Motor neuron (in vitro differentiated cells): ENCODE results near the gene SMIM20. TPM values are rescaled to one million over a fixed set of nuclear protein-coding genes. Genes with fewer than 3 reads are reported as not detected.

Experiments used
- ATAC-seq, 8 experiments: fragments of 200-7000 bp; cut with Tn5 transposase; replicated peaks in 6 of 8; 2 replicates each; pipeline ENCODE4 v1.8.0; 2021; ENCODE audit warnings: mild to moderate bottlenecking in 8 of 8, moderate library complexity in 8 of 8
- H3K27ac ChIP-seq, 2 donors: fragments of 250-450 bp; sonication (Bioruptor Pico); 2 replicates each; pipeline ENCODE4 v1.9.0; 2021; ENCODE audit warnings: antibody characterized with exemption in 2 of 2, mild to moderate bottlenecking in 2 of 2, moderate library complexity in 1 of 2
- H3K4me1 ChIP-seq, 2 donors: fragments of 250-450 bp; sonication (Bioruptor Pico); replicated peaks in 1 of 2; 2 replicates each; pipeline ENCODE4 v1.6.1; 2021; ENCODE audit warnings: antibody characterized with exemption in 2 of 2, mild to moderate bottlenecking in 2 of 2, moderate library complexity in 1 of 2
- H3K4me3 ChIP-seq, 5 donors: fragments of 250-450 bp; sonication (Bioruptor Pico); 2 replicates each; pipeline ENCODE4 v1.9.0; 2021; ENCODE audit warnings: antibody characterized with exemption in 5 of 5, mild to moderate bottlenecking in 5 of 5, moderate library complexity in 4 of 5
- WGBS, 10 experiments: fragments of 450-650 bp; shearing (Covaris generic); methylation state at CpG; one replicate each; pipeline ENCODE4 v1.0.0; 2022; 5-methylcytosine and 5-hydroxymethylcytosine counted together
- in situ Hi-C, 9 experiments: fragments of 400-800 bp; cut with MboI; loops; one replicate each; pipeline ENCODE4 v1.15.0; 2021; ENCODE audit warnings: low sequenced_read_pairs in 9 of 9, low pct_unique_long_range_greater_than_20kb in 2 of 9; ENCODE audit not compliant: unreplicated experiment in 9 of 9
- total RNA-seq, 8 experiments: library from RNA; unstranded; fragments of 300-600 nt; gene quantifications; 2 replicates each; pipeline versions ENCODE4 v1.2.3 to v1.2.4, GENCODE V29; 2022

SMIM20 gene
- total RNA-seq, 8 experiments from 2014 or later = 26.8 to 62.5 (median 34.5) TPM

DNA sequence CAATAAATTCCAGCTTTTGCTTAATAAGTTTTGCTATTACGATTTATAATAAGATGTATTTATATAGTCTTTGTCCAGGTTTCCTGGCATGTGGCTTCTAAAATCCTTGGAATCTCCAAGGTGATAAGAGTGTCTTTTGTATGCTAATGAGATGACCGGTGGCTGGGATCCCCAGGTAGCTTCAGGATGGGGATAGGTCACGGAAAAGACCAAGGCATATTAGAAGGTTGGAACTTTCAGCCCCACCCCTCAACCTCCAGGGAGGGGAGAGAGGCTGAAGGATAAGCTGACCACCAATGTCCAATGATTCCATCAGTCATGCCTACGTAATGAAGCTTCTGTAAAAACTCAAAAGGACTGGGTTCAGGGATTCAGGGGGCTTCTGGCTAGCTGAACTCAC lies 41.7 kb downstream of the SMIM20 start:
- 33 to 90% (median 61%) methylated on average over 2 to 4 of the region's 4 CpGs; no CpG with 5 or more reads in 2 of the 10 experiments for WGBS, 10 experiments
- Histone ChIP-seq H3K27ac (no peak overlapping the region), H3K4me3 (no peak overlapping the region), H3K4me1 (peaks cover 11 to 17% of the 10 kb centered on the region in 2 donors)
- no peak for ATAC-seq
- in situ Hi-C loops = no loop called here

DNA sequence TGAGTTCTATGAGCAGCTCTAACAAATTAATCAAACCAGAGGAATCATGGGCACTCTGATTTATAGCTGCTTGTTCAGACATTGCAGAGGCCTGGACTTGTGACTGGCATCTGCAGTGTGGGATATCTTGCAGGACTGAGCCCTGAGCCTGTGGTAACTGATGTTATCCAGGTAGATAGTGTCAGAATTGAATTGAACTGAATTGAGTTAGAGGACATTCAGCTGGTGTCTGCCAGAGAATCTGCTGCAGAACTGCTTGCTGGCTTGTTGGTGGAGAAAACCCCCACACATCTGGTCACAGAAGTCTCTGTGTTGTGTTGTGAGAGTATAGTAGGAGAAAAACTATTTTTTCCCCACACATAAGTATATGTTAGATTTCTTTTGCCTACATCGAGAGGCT lies 42.2 kb downstream of the SMIM20 start:
- WGBS, 10 experiments = 0 to 100% (median 100%) methylated on average over 1 of the region's 1 CpG; no CpG with 5 or more reads in 6 of the 10 experiments
- in situ Hi-C loops = no loop called here
- no peak for ATAC-seq
- Histone ChIP-seq H3K4me3 (no peak overlapping the region), H3K4me1 (peaks cover 6 to 12% of the 10 kb centered on the region in 2 donors), H3K27ac (no peak overlapping the region)

DNA sequence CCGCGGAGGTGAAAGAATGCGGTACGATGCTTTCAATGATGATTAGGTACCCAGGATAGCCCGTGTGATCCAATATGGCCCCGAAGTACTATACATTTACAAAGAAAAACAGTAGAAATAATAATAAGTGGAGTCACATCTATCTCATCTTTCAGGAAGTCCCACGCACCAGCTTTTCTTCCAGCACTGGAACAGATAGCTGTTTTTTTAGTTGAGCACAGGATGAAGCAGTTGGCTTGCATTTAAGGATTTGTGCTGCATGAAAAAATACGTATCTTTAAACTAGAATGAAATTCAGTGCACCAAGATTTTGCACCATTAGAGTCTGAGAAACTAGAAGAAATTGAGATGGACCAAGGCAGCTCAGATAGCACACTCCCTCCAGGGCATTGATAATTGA lies 44.1 kb downstream of the SMIM20 start:
- in situ Hi-C loops = no loop called here
- no peak for ATAC-seq
- 54 to 100% (median 90%) methylated on average over 3 to 8 of the region's 8 CpGs for WGBS, 10 experiments
- no peak overlapping the region for H3K4me3 ChIP-seq
- peaks cover 0 to 6% of the 10 kb centered on the region in 2 donors for H3K4me1 ChIP-seq
- no peak overlapping the region for H3K27ac ChIP-seq

DNA sequence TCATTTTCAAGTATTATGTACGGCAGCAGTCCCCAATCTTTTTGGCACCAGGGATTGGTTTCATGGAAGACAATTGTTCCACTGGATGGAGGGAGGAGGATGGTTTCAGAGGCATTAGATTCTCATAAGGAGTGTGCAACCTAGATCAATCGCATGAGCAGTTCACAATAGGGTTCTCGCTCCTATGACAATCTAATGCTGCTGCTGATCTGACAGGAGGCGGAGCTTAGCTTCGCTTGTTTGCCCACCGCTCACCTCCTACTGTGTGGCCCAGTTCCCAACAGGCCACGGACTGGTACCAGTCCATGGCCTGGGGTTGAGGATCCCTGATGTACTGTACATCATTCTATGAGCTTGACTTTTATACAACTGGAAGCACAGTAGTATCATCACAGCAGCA lies 48.4 kb downstream of the SMIM20 start:
- ATAC-seq = no peak
- Histone ChIP-seq H3K27ac (no peak overlapping the region), H3K4me1 (peaks cover 0 to 10% of the 10 kb centered on the region in 2 donors), H3K4me3 (no peak overlapping the region)
- in situ Hi-C loops = no loop called here
- WGBS, 10 experiments = 61 to 100% (median 88%) methylated on average over 1 to 7 of the region's 7 CpGs; no CpG with 5 or more reads in 3 of the 10 experiments

DNA sequence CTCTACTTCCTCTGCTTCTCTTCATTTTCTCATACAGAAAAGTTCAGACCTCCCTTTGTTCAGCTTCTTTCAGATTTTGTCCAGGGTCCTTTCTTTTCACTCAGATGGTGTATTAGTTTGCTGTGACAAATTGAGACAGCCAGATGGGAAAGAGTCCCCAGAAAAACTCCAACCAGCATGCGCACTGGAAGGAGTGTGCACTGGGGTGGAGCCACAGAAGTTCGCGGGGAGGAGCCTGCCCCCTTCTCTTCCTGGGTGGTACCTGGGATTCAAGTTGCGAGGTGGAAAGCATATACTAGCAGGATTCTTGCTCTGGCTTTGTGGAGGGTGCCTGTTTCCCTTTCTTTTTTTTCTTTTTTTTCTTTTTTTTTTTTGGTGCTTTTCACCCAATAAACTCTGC lies 51.6 kb downstream of the SMIM20 start:
- Histone ChIP-seq H3K4me3 (no peak overlapping the region), H3K27ac (no peak overlapping the region), H3K4me1 (peaks cover 7 to 18% of the 10 kb centered on the region in 2 donors)
- in situ Hi-C loops = no loop called here
- no peak for ATAC-seq
- 43 to 100% (median 82%) methylated on average over 1 to 4 of the region's 4 CpGs; no CpG with 5 or more reads in 2 of the 10 experiments for WGBS, 10 experiments

DNA sequence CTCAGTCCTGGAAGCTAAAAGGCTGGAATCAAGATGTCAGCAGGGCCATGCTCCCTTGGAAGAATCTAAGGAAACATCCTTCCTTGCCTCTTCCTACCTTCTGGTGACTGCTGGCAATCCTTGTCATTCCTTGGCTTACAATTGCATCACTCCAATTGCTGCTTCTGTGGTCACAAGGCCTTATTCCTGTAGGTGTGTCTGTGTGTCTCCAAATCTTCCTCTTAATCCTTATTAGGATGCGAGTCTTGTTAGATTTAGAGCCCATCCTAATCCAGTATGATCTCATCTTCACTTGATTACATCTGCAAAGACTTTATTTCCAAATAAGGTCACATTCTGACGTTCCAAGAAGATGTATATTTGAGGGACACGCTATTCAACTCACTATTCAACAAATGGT lies 52.2 kb downstream of the SMIM20 start:
- WGBS, 10 experiments = 0 to 100% (median 80%) methylated on average over 1 to 3 of the region's 3 CpGs; no CpG with 5 or more reads in 1 of the 10 experiments
- peak in 4 of 8 experiments; percentile 39 to 92 (median 68) for ATAC-seq
- no peak overlapping the region for H3K4me3 ChIP-seq
- no peak overlapping the region for H3K27ac ChIP-seq
- H3K4me1 ChIP-seq = peaks cover 7 to 18% of the 10 kb centered on the region in 2 donors
- in situ Hi-C loops = no loop called here

DNA sequence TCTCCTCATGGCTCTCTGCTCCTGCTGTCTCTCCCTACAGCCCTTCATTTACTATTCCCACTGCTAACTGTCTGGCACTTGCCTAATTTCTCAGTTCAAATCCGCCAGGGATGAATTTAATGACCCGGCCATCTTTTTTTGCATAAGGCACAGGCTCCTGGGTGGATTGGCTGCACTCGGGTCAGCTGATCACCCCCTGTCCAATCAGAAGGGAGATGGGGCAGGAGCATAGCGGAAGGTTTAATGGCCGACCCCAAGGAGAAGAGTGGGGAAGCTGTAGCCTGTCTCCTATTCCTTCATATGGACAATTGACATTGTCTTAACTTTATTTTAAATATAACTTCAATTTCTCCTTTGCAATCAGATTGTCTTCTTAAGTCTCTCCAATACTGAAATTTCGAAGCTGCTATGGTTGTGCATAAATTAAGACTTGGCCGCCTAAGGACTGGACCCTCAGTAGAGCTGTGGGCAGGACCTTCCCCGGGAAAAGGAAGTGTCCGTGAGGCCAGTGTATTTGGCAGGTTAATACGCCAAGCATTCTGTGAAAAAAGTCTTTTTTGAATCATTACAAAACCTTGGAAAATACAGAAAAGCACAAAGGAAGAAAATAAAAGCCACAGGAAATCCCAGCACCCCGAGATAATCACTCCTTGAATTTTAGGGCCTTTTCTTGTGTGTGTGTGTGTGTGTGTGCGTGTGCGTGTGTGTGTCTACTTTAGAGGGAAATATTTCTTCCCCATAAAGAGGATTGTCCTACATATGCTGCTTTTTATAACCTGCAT lies 55.5 kb downstream of the SMIM20 start:
- in situ Hi-C loops = no loop called here
- no peak for ATAC-seq

DNA sequence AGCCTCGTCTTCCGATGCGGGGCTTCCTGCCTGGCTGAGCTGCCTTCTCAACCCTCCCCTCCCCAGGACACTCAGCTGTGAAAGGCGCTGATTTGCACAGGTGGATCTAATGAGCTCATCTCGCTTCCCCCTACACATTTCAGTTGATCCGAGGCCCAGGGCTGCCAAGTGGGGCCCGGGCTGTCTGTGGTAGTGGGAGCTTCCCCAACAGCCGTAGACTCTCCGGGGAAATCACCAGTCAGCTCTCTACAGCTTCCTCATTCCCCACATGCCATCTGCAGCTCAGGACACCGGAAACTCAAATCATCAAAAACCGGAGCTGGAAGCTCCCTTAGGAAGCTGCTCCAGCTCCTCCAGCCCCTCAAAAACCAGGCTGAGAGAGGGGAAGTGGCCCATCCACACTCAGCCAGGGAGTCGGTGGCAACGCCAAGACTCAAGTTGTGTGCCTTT lies 56.2 kb downstream of the SMIM20 start:
- ATAC-seq = peak in 5 of 8 experiments; percentile 56 to 89 (median 82)
- 60 to 100% (median 81%) methylated on average over 1 to 7 of the region's 13 CpGs; no CpG with 5 or more reads in 4 of the 10 experiments for WGBS, 10 experiments
- Histone ChIP-seq H3K4me1 (peaks cover 14 to 24% of the 10 kb centered on the region in 2 donors), H3K27ac (no peak overlapping the region), H3K4me3 (no peak overlapping the region)
- in situ Hi-C loops = no loop called here

More for the DNA sequence above, 55.5 kb downstream of the SMIM20 start:
- no peak overlapping the region for H3K27ac ChIP-seq
- no peak overlapping the region for H3K4me3 ChIP-seq
- WGBS, 10 experiments = 69 to 90% (median 77%) methylated on average over 5 to 13 of the region's 13 CpGs; no CpG with 5 or more reads in 1 of the 10 experiments
- H3K4me1 ChIP-seq = peaks cover 8 to 23% of the 10 kb centered on the region in 2 donors

DNA sequence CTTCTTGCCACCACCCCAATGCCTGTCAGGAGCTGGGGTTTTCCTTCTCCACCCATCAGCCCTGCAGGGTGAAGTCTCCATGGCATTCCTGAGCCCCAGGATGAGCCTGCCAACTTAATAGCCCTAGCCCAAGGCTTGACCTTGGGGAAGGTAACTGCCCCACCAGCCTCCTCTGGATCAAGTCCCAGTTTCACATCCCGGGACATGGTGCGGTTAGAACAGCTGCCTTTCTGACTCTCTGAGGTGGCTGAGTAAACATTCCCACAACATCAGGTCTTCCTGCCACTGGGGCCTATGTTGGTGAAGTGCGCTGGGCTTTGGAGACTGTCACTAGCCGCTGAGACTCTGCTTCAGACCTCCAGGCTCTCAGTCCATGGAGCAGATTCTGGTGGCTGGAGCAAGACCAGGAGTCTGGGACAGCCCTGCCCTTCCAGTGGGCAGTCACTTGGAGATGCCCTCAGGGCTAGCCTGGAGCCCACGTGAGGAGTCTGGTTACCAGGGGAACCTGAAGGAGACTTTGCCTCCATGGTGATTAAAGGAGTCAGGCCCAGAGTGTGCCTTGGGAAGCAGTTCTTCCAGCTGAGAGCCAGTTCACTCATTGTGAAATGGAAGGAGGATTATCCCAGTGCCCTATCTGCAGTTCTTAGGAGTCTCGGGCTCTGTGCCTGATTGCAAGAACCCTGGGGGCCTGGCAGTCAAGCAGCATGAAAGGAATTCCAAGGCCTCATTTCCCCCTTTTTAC lies 56.8 kb downstream of the SMIM20 start:
- 60 to 100% (median 94%) methylated on average over 1 to 5 of the region's 6 CpGs; no CpG with 5 or more reads in 5 of the 10 experiments for WGBS, 10 experiments
- Histone ChIP-seq H3K27ac (no peak overlapping the region), H3K4me3 (no peak overlapping the region), H3K4me1 (peaks cover 14 to 22% of the 10 kb centered on the region in 2 donors)
- in situ Hi-C loops = no loop called here
- ATAC-seq = peak in 6 of 8 experiments; percentile 31 to 85 (median 54)

DNA sequence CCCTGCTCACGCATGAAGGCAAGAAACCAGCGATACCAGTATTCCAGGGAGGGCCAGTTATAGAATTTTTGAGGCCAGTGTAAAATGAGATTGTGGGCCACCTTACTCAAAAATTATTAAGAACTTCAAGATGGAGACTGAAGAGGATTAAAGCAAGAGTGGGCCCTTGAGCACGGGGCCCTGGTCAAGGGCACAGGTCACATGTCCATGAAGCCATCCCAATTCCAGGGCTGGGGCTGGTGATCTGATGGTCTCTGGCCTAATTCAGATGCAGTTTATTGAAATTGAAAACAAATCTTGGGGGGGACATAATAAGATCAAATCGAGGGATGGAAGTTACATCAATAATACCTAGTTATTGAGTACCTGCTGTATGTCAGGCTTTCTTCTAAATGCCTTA lies 58.3 kb downstream of the SMIM20 start:
- no peak for ATAC-seq
- in situ Hi-C loops = no loop called here
- H3K27ac ChIP-seq = no peak overlapping the region

DNA sequence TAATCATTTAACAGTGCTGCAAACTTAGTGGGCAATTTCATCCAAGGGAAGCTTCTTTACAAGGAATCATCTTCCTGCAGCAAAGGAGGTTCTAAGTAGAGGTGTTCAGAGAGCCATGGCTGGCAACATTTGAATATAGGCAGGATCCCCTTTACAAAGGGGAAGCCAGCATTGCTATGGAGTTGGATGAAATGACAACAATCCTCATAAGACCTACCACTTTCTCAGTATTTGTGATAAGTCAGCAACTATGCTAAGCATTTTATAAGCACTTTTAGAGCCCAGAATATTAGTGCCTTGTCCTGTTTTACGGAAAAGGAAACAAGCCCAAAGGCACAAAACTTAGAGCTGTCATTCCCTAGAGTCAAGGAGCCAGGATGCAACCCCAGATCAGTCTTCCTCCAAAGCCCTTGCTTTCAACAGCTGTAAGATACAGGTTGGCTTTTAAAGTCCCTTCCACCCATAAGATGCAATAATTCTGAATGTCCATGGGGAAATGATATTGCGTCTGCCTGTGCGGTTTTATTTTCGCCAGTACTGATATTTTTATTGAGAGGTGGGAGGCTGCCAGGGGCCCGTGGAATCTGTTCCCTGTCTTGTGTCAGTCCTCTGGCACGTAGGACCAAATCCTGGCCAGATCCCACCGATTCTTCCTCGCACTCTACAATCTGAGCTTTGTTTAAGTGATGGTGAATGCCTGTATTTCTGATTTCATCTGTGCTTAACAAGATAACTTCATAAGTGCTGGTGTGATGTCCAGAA lies 59.1 kb downstream of the SMIM20 start:
- in situ Hi-C loops = no loop called here
- Histone ChIP-seq H3K27ac (no peak overlapping the region), H3K4me3 (no peak overlapping the region), H3K4me1 (peaks cover 19 to 25% of the 10 kb centered on the region in 2 donors)
- 18 to 100% (median 91%) methylated on average over 1 to 7 of the region's 8 CpGs; no CpG with 5 or more reads in 1 of the 10 experiments for WGBS, 10 experiments
- ATAC-seq = no peak

More for the DNA sequence above, 58.3 kb downstream of the SMIM20 start:
- Histone ChIP-seq H3K4me1 (peaks cover 14 to 18% of the 10 kb centered on the region in 2 donors), H3K4me3 (no peak overlapping the region)
- 61 to 100% (median 100%) methylated on average over 1 to 2 of the region's 4 CpGs; no CpG with 5 or more reads in 2 of the 10 experiments for WGBS, 10 experiments

DNA sequence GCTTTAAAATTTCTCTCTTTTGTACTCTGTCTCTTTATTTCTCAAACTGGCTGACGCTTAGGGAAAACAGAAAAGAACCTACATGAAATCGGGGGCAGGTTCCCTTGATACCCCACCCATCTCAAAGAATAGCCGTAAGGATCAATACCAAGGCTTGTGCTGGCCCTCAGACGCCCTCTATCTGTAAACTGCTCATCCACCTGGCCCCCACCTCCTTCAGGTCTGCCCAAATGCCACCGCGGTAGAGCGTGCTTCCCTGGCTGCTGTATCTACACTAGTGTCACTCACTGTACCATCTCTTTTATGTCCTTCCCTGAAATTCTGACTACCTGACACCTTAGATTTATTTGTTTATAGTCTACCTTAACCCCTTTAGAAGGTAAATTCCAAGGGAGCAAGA lies 62.8 kb downstream of the SMIM20 start:
- 0 to 93% (median 83%) methylated on average over 1 to 6 of the region's 7 CpGs; no CpG with 5 or more reads in 3 of the 10 experiments for whole genome bisulfite sequencing, 10 experiments
- Histone ChIP-seq H3K27ac (no peak overlapping the region), H3K4me3 (no peak overlapping the region), H3K4me1 (peaks cover 18 to 21% of the 10 kb centered on the region in 2 donors)
- ATAC-seq = no peak
- in situ Hi-C loops = no loop called here
